OCI-LY7 (cell line): ENCODE data around the gene ADAMTS6.

Experiments used
- CTCF ChIP-seq: fragments of 200-600 bp; sonication (generic); conservative IDR thresholded peaks from 2 replicates; pipeline ENCODE4 v1.5.1; 2014; ENCODE audit warnings: mild to moderate bottlenecking, antibody characterized with exemption, low read length, moderate library complexity, mixed read lengths
- EZH2phosphoT487 ChIP-seq: fragments of 200-600 bp; sonication (generic); IDR thresholded peaks from 2 replicates; pipeline ENCODE4 v1.6.1; 2018; ENCODE audit warnings: low read depth, borderline replicate concordance, mild to moderate bottlenecking, mixed run types, antibody characterized with exemption, low read length, moderate library complexity, mixed read lengths

- no peak for TF ChIP-seq CTCF
- TF ChIP-seq EZH2phosphoT487, result no peak
Measured at GRCh38 chr5:65157906-65158603, 323.7 kb downstream of the ADAMTS6 start.
